Liver (tissue), 9 donors: ENCODE results near the gene ITGA11. TPM values are rescaled to one million over a fixed set of nuclear protein-coding genes. Genes with fewer than 3 reads are reported as not detected.

Experiments
- DNase-seq: peaks from one replicate; pipeline ENCODE4 v3.0.0-alpha.2; 2017; ENCODE audit warnings: low spot score
- H3K27ac ChIP-seq, 2 donors: one replicate each; pipeline ENCODE4 v1.7.0; 2013; ENCODE audit warnings: inconsistent platforms in 2 of 2, low read length in 2 of 2, control low read depth in 1 of 2, low read depth in 1 of 2, mild to moderate bottlenecking in 1 of 2
- H3K27me3 ChIP-seq, 4 donors: one replicate each; pipeline versions ENCODE4 v1.6.1 to v1.7.0; 2013; ENCODE audit warnings: low read length in 3 of 4, inconsistent platforms in 1 of 4, mild to moderate bottlenecking in 1 of 4, moderate library complexity in 1 of 4; ENCODE audit not compliant: control insufficient read depth in 4 of 4, insufficient read depth in 4 of 4
- H3K36me3 ChIP-seq, 4 donors: one replicate each; pipeline versions ENCODE4 v1.6.1 to v1.7.0; 2013; ENCODE audit warnings: low read length in 3 of 4, mild to moderate bottlenecking in 3 of 4, low read depth in 1 of 4, moderate library complexity in 1 of 4; ENCODE audit not compliant: control insufficient read depth in 4 of 4, insufficient read depth in 3 of 4
- H3K4me1 ChIP-seq, 4 donors: one replicate each; pipeline versions ENCODE4 v1.6.1 to v1.7.0; 2013; ENCODE audit warnings: low read length in 3 of 4, mild to moderate bottlenecking in 3 of 4, moderate library complexity in 1 of 4; ENCODE audit not compliant: control insufficient read depth in 4 of 4, insufficient read depth in 4 of 4
- H3K4me3 ChIP-seq, 3 donors: one replicate each; pipeline versions ENCODE4 v1.6.1 to v1.7.0; 2013; ENCODE audit warnings: low read length in 3 of 3, control low read depth in 1 of 3, low read depth in 1 of 3, mild to moderate bottlenecking in 1 of 3
- H3K9ac ChIP-seq, 2 donors: one replicate each; pipeline ENCODE4 v1.7.0; 2013; ENCODE audit warnings: low read length in 2 of 2, mild to moderate bottlenecking in 2 of 2, moderate library complexity in 2 of 2, control low read depth in 1 of 2, low read depth in 1 of 2
- H3K9me3 ChIP-seq, 4 donors: one replicate each; pipeline versions ENCODE4 v1.6.1 to v1.7.0; 2013; ENCODE audit warnings: low read length in 3 of 4; ENCODE audit not compliant: control insufficient read depth in 4 of 4
- EGR1 ChIP-seq, 2 donors: IDR thresholded peaks; 2 replicates each; pipeline ENCODE4 v1.6.1; 2016 to 2018; ENCODE audit warnings: antibody characterized with exemption in 2 of 2, low read depth in 2 of 2
- HNF4A ChIP-seq, 2 donors: conservative IDR thresholded peaks; 2 replicates each; pipeline ENCODE4 v1.6.1; 2016; ENCODE audit warnings: antibody characterized with exemption in 2 of 2, mild to moderate bottlenecking in 2 of 2
- HNF4G ChIP-seq: IDR thresholded peaks from 2 replicates; pipeline ENCODE4 v1.6.1; 2016; ENCODE audit warnings: antibody characterized with exemption
- JUND ChIP-seq, 2 donors: IDR thresholded peaks; 2 replicates each; pipeline ENCODE4 v1.6.1; 2016; ENCODE audit warnings: antibody characterized with exemption in 2 of 2
- RAD21 ChIP-seq, 2 donors: IDR thresholded peaks; 2 replicates each; pipeline ENCODE4 v1.6.1; 2016; ENCODE audit warnings: antibody characterized with exemption in 2 of 2, mild to moderate bottlenecking in 2 of 2
- REST ChIP-seq: IDR thresholded peaks from 2 replicates; pipeline ENCODE4 v1.6.1; 2016; ENCODE audit warnings: antibody characterized with exemption, mild to moderate bottlenecking
- RXRA ChIP-seq, 2 donors: IDR thresholded peaks; 2 replicates each; pipeline ENCODE4 v1.6.1; 2017 to 2018; ENCODE audit warnings: antibody characterized with exemption in 2 of 2, mild to moderate bottlenecking in 1 of 2
- SP1 ChIP-seq: IDR thresholded peaks from 2 replicates; pipeline ENCODE4 v1.6.1; 2018; ENCODE audit warnings: antibody characterized with exemption, mild to moderate bottlenecking
- YY1 ChIP-seq: IDR thresholded peaks from 2 replicates; pipeline ENCODE4 v1.6.1; 2016; ENCODE audit warnings: antibody characterized with exemption, mild to moderate bottlenecking
- WGBS: extraction: QIAGEN DNeasy Blood & Tissue Kit; methylation state at CpG from one replicate; pipeline ENCODE4 v1.1.7; 2013; 5-methylcytosine and 5-hydroxymethylcytosine counted together
- polyA plus RNA-seq, 2 donors: library from polyadenylated mRNA; stranded (reverse) in 1 of 2; unstranded in 1 of 2; fragments of 200-250 nt in 1 of 2; fragments of >200 nt in 1 of 2; fragmentation: Nextera tagmentation in 1 of 2; extraction: Ambion mirVana in 1 of 2; gene quantifications; one replicate each; pipeline versions ENCODE4 v1.2.1 to v1.2.3, GENCODE V29; 2013 to 2015
- total RNA-seq, 2 donors: library from RNA; depleted of rRNA; stranded (reverse); fragments of >200 nt; gene quantifications; one replicate each; pipeline ENCODE4 v1.2.3, GENCODE V29; 2014
- donor health status: healthy.
- donor health status: healthy.
- donor health status: healthy.
- donor health status: healthy.
- donor health status: healthy.

Gene ITGA11
- total and polyA plus RNA-seq, 4 donors, result 0.32 to 1.0 (median 0.67) TPM

- Histone ChIP-seq H3K27ac (no peak overlapping the region), H3K4me3 (no peak overlapping the region), H3K36me3 (no peaks in the 10 kb centered on the region), H3K9ac (no peak overlapping the region), H3K9me3 (no peaks in the 10 kb centered on the region), H3K4me1 (no peaks in the 10 kb centered on the region), H3K27me3 (no peaks in the 10 kb centered on the region)
- DNase-seq, result no peak
- TF ChIP-seq REST (no peak), SP1 (no peak), RAD21 (IDR thresholded peaks at IDR 0.05) (no peak), YY1 (no peak), EGR1 (IDR thresholded peaks at IDR 0.05; ENCODE audit: low read depth in 2 of 2) (no peak), HNF4G (no peak), RXRA (IDR thresholded peaks at IDR 0.05) (no peak), JUND (IDR thresholded peaks at IDR 0.05) (no peak)
- WGBS, result 92% methylated on average over 3 of the region's 3 CpGs
Measured at GRCh38 chr15:68414206-68414555, 17.8 kb downstream of the ITGA11 start.

GRCh38 chr15:68413363-68414205 is 18.4 kb downstream of the ITGA11 start:
- peak; percentile 24 for DNase-seq
- WGBS, result 88% methylated on average over 15 of the region's 15 CpGs

More at GRCh38 chr15:68413363-68414205, 18.4 kb downstream of the ITGA11 start:
- Histone ChIP-seq H3K27ac (no peak overlapping the region), H3K36me3 (no peaks in the 10 kb centered on the region), H3K27me3 (no peaks in the 10 kb centered on the region), H3K4me3 (no peak overlapping the region), H3K9me3 (no peaks in the 10 kb centered on the region), H3K4me1 (no peaks in the 10 kb centered on the region), H3K9ac (no peak overlapping the region)
- TF ChIP-seq HNF4A (conservative IDR thresholded peaks at IDR 0.05), result no peak
- TF ChIP-seq HNF4G, result no peak
- no peak for TF ChIP-seq JUND (IDR thresholded peaks at IDR 0.05)
- no peak for TF ChIP-seq REST
